Keratinocyte (primary cell): ENCODE data around the gene HOMER2. TPM values are rescaled to one million over a fixed set of nuclear protein-coding genes. Genes with fewer than 3 reads are reported as not detected.

ENCODE experiments used
- DNase-seq: peaks from one replicate; pipeline ENCODE4 v3.0.0-alpha.2; 2011; ENCODE audit warnings: low read depth, missing footprints, low spot score
- FAIRE-seq: peaks from 2 replicates; lab custom pipeline; 2011; peaks lifted over from hg19 to GRCh38; lab: Jason Lieb, UNC
- H2AFZ ChIP-seq: 2 replicates; pipeline ENCODE4 v1.6.0; 2012; ENCODE audit warnings: low read length, control low read depth, inconsistent platforms; ENCODE audit not compliant: control insufficient read depth
- H3K27ac ChIP-seq: 2 replicates; pipeline ENCODE4 v1.5.1; 2011; ENCODE audit warnings: low read length; ENCODE audit not compliant: control insufficient read depth, insufficient read depth
- H3K27me3 ChIP-seq: 3 replicates; pipeline ENCODE4 v1.6.0; 2011; ENCODE audit warnings: low read length; ENCODE audit not compliant: control insufficient read depth, insufficient read depth; ENCODE audit errors: extremely low read depth
- H3K36me3 ChIP-seq, 2 experiments: 2 replicates in 1 of 2; 3 replicates in 1 of 2; pipeline ENCODE4 v1.5.1; 2011; ENCODE audit warnings: low read length in 2 of 2, mild to moderate bottlenecking in 1 of 2; ENCODE audit not compliant: control insufficient read depth in 2 of 2, insufficient read depth in 2 of 2; ENCODE audit errors: extremely low read depth in 1 of 2
- H3K4me1 ChIP-seq: 3 replicates; pipeline ENCODE4 v1.5.1; 2011; ENCODE audit warnings: low read length; ENCODE audit not compliant: control insufficient read depth, insufficient read depth; ENCODE audit errors: extremely low read depth
- H3K4me2 ChIP-seq: 3 replicates; pipeline ENCODE4 v1.6.0; 2011; ENCODE audit warnings: low read depth, low read length; ENCODE audit not compliant: control insufficient read depth, insufficient read depth; ENCODE audit errors: extremely low read depth
- H3K4me3 ChIP-seq, 3 experiments: fragments of 200-600 bp in 1 of 3; sonication (generic) in 1 of 3; 2 replicates in 2 of 3; 3 replicates in 1 of 3; pipeline ENCODE4 v1.5.1; 2011 to 2016; ENCODE audit warnings: low read length in 3 of 3, mild to moderate bottlenecking in 3 of 3, control low read depth in 2 of 3, inconsistent platforms in 1 of 3, low read depth in 1 of 3, mixed read lengths in 1 of 3, mixed run types in 1 of 3, moderate library complexity in 1 of 3; ENCODE audit not compliant: control insufficient read depth in 2 of 3, insufficient read depth in 2 of 3; ENCODE audit errors: extremely low read depth in 1 of 3
- H3K79me2 ChIP-seq: 2 replicates; pipeline ENCODE4 v1.6.0; 2012; ENCODE audit warnings: low read length; ENCODE audit not compliant: control insufficient read depth, insufficient read depth
- H3K9ac ChIP-seq: 3 replicates; pipeline ENCODE4 v1.6.0; 2011; ENCODE audit warnings: low read length; ENCODE audit not compliant: control insufficient read depth, insufficient read depth; ENCODE audit errors: extremely low read depth
- H3K9me1 ChIP-seq: 3 replicates; pipeline ENCODE4 v1.6.0; 2011; ENCODE audit warnings: low read length; ENCODE audit not compliant: control insufficient read depth, insufficient read depth; ENCODE audit errors: extremely low read depth
- H3K9me3 ChIP-seq: 2 replicates; pipeline ENCODE4 v1.5.1; 2012; ENCODE audit warnings: low read depth, low read length; ENCODE audit not compliant: control insufficient read depth
- H4K20me1 ChIP-seq: 3 replicates; pipeline ENCODE4 v1.6.0; 2011; ENCODE audit warnings: low read length; ENCODE audit not compliant: control insufficient read depth, insufficient read depth; ENCODE audit errors: extremely low read depth
- EZH2 ChIP-seq: IDR thresholded peaks from one replicate; pipeline ENCODE4 v1.6.1; 2012; ENCODE audit warnings: inconsistent platforms, mild to moderate bottlenecking, low read length, moderate library complexity
- dilution Hi-C: fragments of 300-500 bp; cut with MboI; formaldehyde crosslinking; loops from one replicate; pipeline ENCODE4 v1.7.0; 2020; ENCODE audit warnings: low sequenced_read_pairs; ENCODE audit not compliant: extremely low pct_ligation_motif_present
- polyA plus RNA-seq, 5 experiments: library from polyadenylated mRNA; depleted of rRNA in 3 of 5; stranded (reverse) in 3 of 5; stranded (forward) in 1 of 5; unstranded in 1 of 5; fragments of >200 nt; gene quantifications; 1 replicate in 1 of 5; 2 replicates in 3 of 5; 3 replicates in 1 of 5; pipeline versions ENCODE4 v1.2.1 to v1.2.3, GENCODE V29; 2011 to 2012; ENCODE audit warnings: missing spikeins in 2 of 5, low read depth in 1 of 5, low replicate concordance in 1 of 5
- TF ChIP-seq, protein P1 (sequence below), 3 experiments: IDR thresholded peaks in 1 of 3; conservative IDR thresholded peaks in 1 of 3; optimal IDR thresholded peaks in 1 of 3; 2 replicates in 2 of 3; 3 replicates in 1 of 3; pipeline versions ENCODE3 to v1.5.1; 2011; ENCODE audit warnings: low read length in 3 of 3, mild to moderate bottlenecking in 3 of 3, moderate library complexity in 2 of 3, control low read depth in 1 of 3, inconsistent platforms in 1 of 3; ENCODE audit not compliant: insufficient read depth in 2 of 3; ENCODE audit errors: extremely low read depth in 1 of 3

HOMER2 gene
- polyA plus RNA-seq, 1 donor (not counting 4 experiments of a cell fraction or from before 2014, with no cell fraction given): 12.4 TPM

GRCh38 chr15:82922737-82923136 is 29.8 kb downstream of the HOMER2 start:
- no peak overlapping the region for H2AFZ ChIP-seq

DNA sequence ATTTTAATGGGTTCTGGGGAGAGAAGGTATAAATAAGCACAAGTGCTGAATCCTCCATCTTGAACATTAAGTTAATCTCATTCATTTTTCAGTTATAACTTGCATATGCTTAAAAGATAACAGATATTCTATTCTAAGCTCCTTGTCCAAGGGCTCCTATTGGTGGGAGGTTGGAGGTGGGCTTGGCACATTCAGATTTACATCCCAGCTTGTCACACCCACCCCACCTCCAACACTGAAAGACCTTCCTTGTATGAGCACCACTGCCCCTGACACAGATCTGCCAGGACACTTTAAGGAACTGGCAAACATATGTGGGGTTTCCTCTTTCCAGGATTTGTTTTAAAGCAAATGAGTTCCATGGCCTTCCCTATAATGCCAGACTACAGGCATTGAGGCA is 30.6 kb downstream of the HOMER2 start:
- Histone ChIP-seq H4K20me1 (no peaks in the 10 kb centered on the region), H3K36me3 (no peaks in the 10 kb centered on the region), H3K9ac (no peak overlapping the region), H3K4me3 (no peak overlapping the region), H3K9me3 (no peaks in the 10 kb centered on the region), H3K27me3 (no peaks in the 10 kb centered on the region), H3K79me2 (no peaks in the 10 kb centered on the region), H3K4me2 (no peak overlapping the region), H3K9me1 (peaks cover 2% of the 10 kb centered on the region), H3K27ac (no peak overlapping the region), H3K4me1 (no peaks in the 10 kb centered on the region), H2AFZ (no peak overlapping the region)
- no peak for DNase-seq
- TF ChIP-seq, protein P1, sequence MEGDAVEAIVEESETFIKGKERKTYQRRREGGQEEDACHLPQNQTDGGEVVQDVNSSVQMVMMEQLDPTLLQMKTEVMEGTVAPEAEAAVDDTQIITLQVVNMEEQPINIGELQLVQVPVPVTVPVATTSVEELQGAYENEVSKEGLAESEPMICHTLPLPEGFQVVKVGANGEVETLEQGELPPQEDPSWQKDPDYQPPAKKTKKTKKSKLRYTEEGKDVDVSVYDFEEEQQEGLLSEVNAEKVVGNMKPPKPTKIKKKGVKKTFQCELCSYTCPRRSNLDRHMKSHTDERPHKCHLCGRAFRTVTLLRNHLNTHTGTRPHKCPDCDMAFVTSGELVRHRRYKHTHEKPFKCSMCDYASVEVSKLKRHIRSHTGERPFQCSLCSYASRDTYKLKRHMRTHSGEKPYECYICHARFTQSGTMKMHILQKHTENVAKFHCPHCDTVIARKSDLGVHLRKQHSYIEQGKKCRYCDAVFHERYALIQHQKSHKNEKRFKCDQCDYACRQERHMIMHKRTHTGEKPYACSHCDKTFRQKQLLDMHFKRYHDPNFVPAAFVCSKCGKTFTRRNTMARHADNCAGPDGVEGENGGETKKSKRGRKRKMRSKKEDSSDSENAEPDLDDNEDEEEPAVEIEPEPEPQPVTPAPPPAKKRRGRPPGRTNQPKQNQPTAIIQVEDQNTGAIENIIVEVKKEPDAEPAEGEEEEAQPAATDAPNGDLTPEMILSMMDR (optimal IDR thresholded peaks at IDR 0.05 in 1 of 3, IDR thresholded peaks at IDR 0.05 in 1 of 3, conservative IDR thresholded peaks at IDR 0.05 in 1 of 3; ENCODE audit: extremely low read depth in 1 of 3, insufficient read depth in 2 of 3, low read length in 3 of 3): no peak
- no peak for TF ChIP-seq EZH2
- FAIRE-seq: no peak
- dilution Hi-C loops: no loop called here

More at GRCh38 chr15:82922737-82923136, 29.8 kb downstream of the HOMER2 start:
- Histone ChIP-seq H3K9me3 (no peaks in the 10 kb centered on the region), H3K27me3 (no peaks in the 10 kb centered on the region), H3K27ac (no peak overlapping the region), H3K4me3 (no peak overlapping the region), H3K4me2 (no peak overlapping the region), H3K9ac (no peak overlapping the region), H3K4me1 (no peaks in the 10 kb centered on the region), H4K20me1 (no peaks in the 10 kb centered on the region), H3K79me2 (no peaks in the 10 kb centered on the region), H3K9me1 (peaks cover 2% of the 10 kb centered on the region), H3K36me3 (no peaks in the 10 kb centered on the region)
- dilution Hi-C loops: no loop called here
- no peak for DNase-seq
- no peak for FAIRE-seq
- TF ChIP-seq, protein P1 (optimal IDR thresholded peaks at IDR 0.05 in 1 of 3, IDR thresholded peaks at IDR 0.05 in 1 of 3, conservative IDR thresholded peaks at IDR 0.05 in 1 of 3; ENCODE audit: extremely low read depth in 1 of 3, insufficient read depth in 2 of 3, low read length in 3 of 3): no peak
- TF ChIP-seq EZH2: no peak
